OCI-LY1 (cell line): ENCODE measurements around the gene TIMP3.

Experiments used
- CTCF ChIP-seq: fragments of 200-600 bp; sonication (generic), shearing (Covaris generic); IDR thresholded peaks from 2 replicates; pipeline ENCODE4 v1.5.1; 2017; ENCODE audit warnings: mild to moderate bottlenecking, antibody characterized with exemption, low read length, moderate library complexity, mixed read lengths
- EZH2 ChIP-seq: fragments of 200-600 bp; sonication (generic), shearing (Covaris generic); IDR thresholded peaks from 2 replicates; pipeline ENCODE4 v1.8.0; 2017; ENCODE audit warnings: borderline replicate concordance, mixed run types, mild to moderate bottlenecking, antibody characterized with exemption, low read length, moderate library complexity, mixed read lengths

- TF ChIP-seq CTCF (no peak), EZH2 (no peak)
Observed at GRCh38 chr22:32802237-32802765, 796 bp downstream of the TIMP3 start.
